ENCODE results near the gene SLC25A38. TPM values are rescaled to one million over a fixed set of nuclear protein-coding genes. Genes with fewer than 3 reads are reported as not detected.

The SLC25A38 gene
- total and polyA plus RNA-seq, 9 of the 15 experiments (the other 6 are each of a cell fraction or from before 2014, with no cell fraction given) = 13.5 to 51.1 (median 30.6) TPM

- Histone ChIP-seq H3K36me3 (ENCODE audit: control insufficient read depth, insufficient read depth, low read length) (no peaks in the 10 kb centered on the region), H3K27ac (ENCODE audit: extremely low read depth, low read depth, low read length) (no peak overlapping the region), H3K9me1 (ENCODE audit: control insufficient read depth, insufficient read depth, low read length) (no peaks in the 10 kb centered on the region), H3K9me3 (replicated peaks; ENCODE audit: control insufficient read depth, insufficient read depth, low read depth, low read length) (no peaks in the 10 kb centered on the region), H3K4me3 (no peak overlapping the region), H3K79me2 (ENCODE audit: control insufficient read depth, insufficient read depth, low read length) (no peaks in the 10 kb centered on the region), H3K4me1 (replicated peaks in 1 of 2; ENCODE audit: control insufficient read depth in 2 of 2, insufficient read depth in 2 of 2, low read length in 2 of 2) (no peaks in the 10 kb centered on the region; a peak in 1 of 5 replicates), H2AFZ (ENCODE audit: low read depth, low read length) (no peak overlapping the region), H3K4me2 (ENCODE audit: insufficient read depth, low read length) (no peak overlapping the region), H4K20me1 (replicated peaks; ENCODE audit: control insufficient read depth, insufficient read depth, low read length) (no peaks in the 10 kb centered on the region), H3K9ac (ENCODE audit: insufficient read depth in 1 of 2, low read depth in 2 of 2, low read length in 2 of 2) (no peak overlapping the region), H3K27me3 (ENCODE audit: control insufficient read depth in 2 of 2, insufficient read depth in 2 of 2, low read length in 2 of 2) (peaks cover 2 to 5% of the 10 kb centered on the region in 2 experiments; a peak in 2 of 5 replicates)
- POLR2A ChIA-PET = no interaction called here
- in situ Hi-C loops (cut with MboI) (no loop called here), intact Hi-C loops (cut with micrococcal nuclease) (no loop called here)
- BruUV-seq (replicated peaks) = no TSS peak
- FAIRE-seq (no peak), DNase-seq (ENCODE audit: extremely low read depth in 1 of 4, low spot score in 3 of 4) (no peak), ATAC-seq (no peak)
- CTCF ChIA-PET (ENCODE audit: low intra/inter-chr PET ratio) = no interaction called here
- TF ChIP-seq STAT5B (CRISPR knock-in tag; IDR thresholded peaks at IDR 0.05) (no peak), ZNF511 (CRISPR knock-in tag; IDR thresholded peaks at IDR 0.05) (no peak), ZNF165 (CRISPR knock-in tag; IDR thresholded peaks at IDR 0.05; ENCODE audit: borderline replicate concordance) (no peak), TAF9B (IDR thresholded peaks at IDR 0.05; ENCODE audit: partially characterized antibody) (no peak)
These were observed 49.6 kb upstream of the SLC25A38 start for GRCh38 chr3:39333607-39334006.

- no peaks in the 10 kb centered on the region for H4K20me1 ChIP-seq (replicated peaks; ENCODE audit: control insufficient read depth, insufficient read depth, low read length)
- no peaks in the 10 kb centered on the region; a peak in 1 of 5 replicates for H3K4me1 ChIP-seq (replicated peaks in 1 of 2; ENCODE audit: control insufficient read depth in 2 of 2, insufficient read depth in 2 of 2, low read length in 2 of 2)
- WGBS (ENCODE audit: insufficient coverage, low coverage, missing lambda C conversion rate) = 1% methylated on average over 4 of the region's 4 CpGs
- ATAC-seq (no peak), DNase-seq (ENCODE audit: extremely low read depth in 1 of 4, low spot score in 3 of 4) (no peak), FAIRE-seq (no peak)
- BruUV-seq (replicated peaks) = no TSS peak
- no peak overlapping the region for H2AFZ ChIP-seq (ENCODE audit: low read depth, low read length)
- H3K27me3 ChIP-seq (ENCODE audit: control insufficient read depth in 2 of 2, insufficient read depth in 2 of 2, low read length in 2 of 2) = peaks cover 0 to 5% of the 10 kb centered on the region in 2 experiments; a peak in 1 of 5 replicates
- no peaks in the 10 kb centered on the region for H3K9me1 ChIP-seq (ENCODE audit: control insufficient read depth, insufficient read depth, low read length)
- no peak overlapping the region for H3K27ac ChIP-seq (ENCODE audit: extremely low read depth, low read depth, low read length)
- TF ChIP-seq ETV6 (IDR thresholded peaks at IDR 0.05; ENCODE audit: borderline replicate concordance in 1 of 2, low read depth in 2 of 2, low read length in 1 of 2) = no peak
- TF ChIP-seq ETV6 (CRISPR knock-in tag; IDR thresholded peaks at IDR 0.05; ENCODE audit: borderline replicate concordance) = no peak
- TF ChIP-seq ZNF143 (CRISPR knock-in tag; IDR thresholded peaks at IDR 0.05) = no peak
- TF ChIP-seq MAZ (CRISPR knock-in tag; conservative IDR thresholded peaks at IDR 0.05 in 1 of 2, IDR thresholded peaks at IDR 0.05 in 1 of 2) = no peak
- TF ChIP-seq FOXK2 (conservative IDR thresholded peaks at IDR 0.05 in 1 of 2, IDR thresholded peaks at IDR 0.05 in 1 of 2; ENCODE audit: low read depth in 2 of 2) = no peak
- TF ChIP-seq ZNF778 (CRISPR knock-in tag; IDR thresholded peaks at IDR 0.05) = no peak
- in situ Hi-C loops (cut with MboI) (no loop called here), intact Hi-C loops (cut with micrococcal nuclease) (no loop called here)
- no peaks in the 10 kb centered on the region for H3K79me2 ChIP-seq (ENCODE audit: control insufficient read depth, insufficient read depth, low read length)
- ChIA-PET POLR2A (interaction anchor here (1.4 kb wide), 1 partner anchor 10 kb away, joined by 3 read pairs; no protein-coding TSS in a partner anchor), CTCF (ENCODE audit: low intra/inter-chr PET ratio) (no interaction called here)
- H3K9me3 ChIP-seq (replicated peaks; ENCODE audit: control insufficient read depth, insufficient read depth, low read depth, low read length) = no peaks in the 10 kb centered on the region
- no peak overlapping the region for H3K4me3 ChIP-seq
- H3K36me3 ChIP-seq (ENCODE audit: control insufficient read depth, insufficient read depth, low read length) = no peaks in the 10 kb centered on the region
- H3K4me2 ChIP-seq (ENCODE audit: insufficient read depth, low read length) = no peak overlapping the region
- H3K9ac ChIP-seq (ENCODE audit: insufficient read depth in 1 of 2, low read depth in 2 of 2, low read length in 2 of 2) = no peak overlapping the region
These were observed 49.0 kb upstream of the SLC25A38 start for GRCh38 chr3:39334205-39334604.

Measured in K562 (cell line).